Mucosa of gallbladder (tissue), 1 donor: Measurements from ENCODE around the gene AP4S1. TPM values are rescaled to one million over a fixed set of nuclear protein-coding genes. Genes with fewer than 3 reads are reported as not detected.
"Not testable (repeated sequence)": the region's sequence is repeated elsewhere in the genome, so short reads cannot be mapped to it uniquely, and the experiment has no call there.

ENCODE experiments used
- DNase-seq: peaks from one replicate; pipeline ENCODE4 v3.0.0-alpha.2; 2020; ENCODE audit warnings: low spot score
- total RNA-seq: library from RNA; stranded (reverse); gene quantifications from one replicate; pipeline ENCODE4 v1.2.1, GENCODE V29; 2021
- donor health status: DM: no; HTN: no; CAD: no.

Gene AP4S1
- total RNA-seq, 1 donor from 2014 or later, result 7.5 TPM

DNA sequence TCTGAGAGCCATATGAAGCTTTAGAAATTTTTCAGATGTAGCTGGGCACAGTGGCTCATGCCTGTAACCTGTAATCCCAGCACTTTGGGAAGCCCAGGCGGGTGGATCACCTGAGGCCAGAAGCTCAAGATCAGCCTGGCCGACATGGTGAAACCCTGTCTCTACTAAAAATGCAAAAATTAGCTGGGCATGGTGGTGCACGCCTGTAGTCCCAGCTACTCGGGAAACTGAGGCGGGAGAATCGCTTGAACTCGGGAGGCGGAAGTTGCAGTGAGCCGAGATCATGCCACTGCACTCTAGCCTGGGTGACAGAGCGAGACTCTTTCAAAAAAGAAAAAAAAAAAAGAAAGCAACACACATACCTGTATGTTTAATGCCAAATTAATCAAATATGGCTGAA is 17.4 kb downstream of the AP4S1 start:
- not testable (repeated sequence) for DNase-seq

DNA sequence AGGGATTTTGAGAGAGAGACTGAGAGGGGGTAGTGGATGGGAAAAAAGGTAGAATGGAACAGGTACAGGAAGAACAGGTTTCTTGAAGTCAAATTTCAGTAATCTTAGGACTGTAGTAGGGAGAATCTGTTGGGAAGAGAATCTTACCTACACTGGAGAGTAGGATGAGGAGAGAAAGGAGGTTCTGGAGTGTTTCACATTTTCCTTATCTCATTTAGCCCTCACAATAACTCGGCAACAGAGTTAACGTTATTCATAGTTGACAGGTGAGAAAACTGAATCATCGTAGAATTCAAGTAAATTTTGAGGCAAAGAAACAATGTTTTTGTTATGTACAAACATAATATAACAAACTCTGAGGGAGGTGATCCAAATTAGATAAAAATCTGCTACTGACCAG is 17.9 kb downstream of the AP4S1 start:
- DNase-seq, result no peak

GRCh38 chr14:31045501-31046080 is 20.1 kb downstream of the AP4S1 start:
- DNase-seq, result no peak

- no peak for DNase-seq
Measured at GRCh38 chr14:31047503-31047902, 22.1 kb downstream of the AP4S1 start.

- no peak for DNase-seq
Measured at GRCh38 chr14:31051023-31051422, 25.6 kb downstream of the AP4S1 start.

GRCh38 chr14:31051511-31051910 is 26.1 kb downstream of the AP4S1 start:
- DNase-seq, result no peak

DNA sequence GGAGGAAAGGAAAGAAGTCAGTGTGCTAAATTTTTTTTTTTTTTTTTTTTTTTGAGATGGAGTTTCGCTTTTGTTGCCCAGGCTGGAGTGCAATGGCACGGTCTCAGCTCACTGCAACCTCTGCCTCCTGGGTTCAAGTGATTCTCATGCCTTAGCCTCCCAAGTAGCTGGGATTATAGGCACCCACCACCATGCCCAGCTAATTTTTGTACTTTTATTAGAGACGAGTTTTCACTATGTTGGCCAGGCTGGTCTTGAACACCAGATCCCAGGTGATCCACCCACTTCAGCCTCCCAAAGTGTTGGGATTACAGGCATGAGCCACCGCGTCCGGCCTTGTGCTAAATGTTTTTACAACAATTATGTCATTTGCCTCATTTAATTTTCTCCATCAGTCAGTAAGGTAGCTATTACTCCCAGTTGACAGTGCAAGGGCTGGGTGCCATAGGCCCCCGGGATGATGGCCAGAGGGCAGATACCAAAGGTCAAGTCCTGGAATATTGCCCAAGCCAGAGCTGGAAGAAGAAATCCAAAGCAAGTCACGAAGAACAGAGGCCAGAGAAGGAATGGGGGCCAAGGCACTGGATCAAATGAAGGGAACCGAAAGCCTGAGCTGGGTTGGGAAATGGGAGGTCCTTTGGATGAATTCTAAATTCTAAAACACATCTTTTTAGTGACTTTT is 27.6 kb downstream of the AP4S1 start:
- peak; percentile 26 for DNase-seq

- no peak for DNase-seq
Measured at GRCh38 chr14:31057035-31057434, 31.6 kb downstream of the AP4S1 start.

DNA sequence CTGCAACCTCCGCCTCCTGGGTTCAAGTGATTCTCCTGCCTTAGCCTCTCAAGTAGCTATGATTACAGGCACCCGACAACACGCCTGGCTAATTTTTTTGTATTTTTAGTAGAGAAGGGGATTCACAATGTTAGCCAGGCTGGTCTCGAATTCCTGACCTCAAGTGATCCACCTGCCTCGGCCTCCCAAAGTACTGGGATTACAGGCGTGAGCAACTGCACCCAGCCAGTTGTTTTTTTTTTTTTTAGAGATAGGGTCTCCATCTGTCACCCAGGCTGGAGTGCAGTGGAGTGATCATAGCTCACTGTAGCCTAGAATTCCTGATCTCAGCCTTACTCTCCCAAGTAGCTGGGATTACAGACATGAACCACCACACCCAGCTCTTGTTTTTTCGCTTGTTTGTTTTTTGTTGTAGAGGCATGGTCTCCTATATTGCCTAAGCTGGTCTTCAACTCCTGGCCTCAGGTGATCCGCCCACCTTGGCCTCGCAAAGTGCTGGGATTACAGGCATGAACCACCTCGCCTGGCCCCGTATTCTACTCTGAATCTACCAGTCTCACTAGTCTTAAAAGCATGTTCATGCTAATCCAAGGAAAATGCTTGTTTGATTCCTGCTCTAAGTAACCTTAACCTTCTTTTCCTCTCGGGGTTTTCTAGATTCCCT is 32.4 kb downstream of the AP4S1 start:
- no peak for DNase-seq

DNA sequence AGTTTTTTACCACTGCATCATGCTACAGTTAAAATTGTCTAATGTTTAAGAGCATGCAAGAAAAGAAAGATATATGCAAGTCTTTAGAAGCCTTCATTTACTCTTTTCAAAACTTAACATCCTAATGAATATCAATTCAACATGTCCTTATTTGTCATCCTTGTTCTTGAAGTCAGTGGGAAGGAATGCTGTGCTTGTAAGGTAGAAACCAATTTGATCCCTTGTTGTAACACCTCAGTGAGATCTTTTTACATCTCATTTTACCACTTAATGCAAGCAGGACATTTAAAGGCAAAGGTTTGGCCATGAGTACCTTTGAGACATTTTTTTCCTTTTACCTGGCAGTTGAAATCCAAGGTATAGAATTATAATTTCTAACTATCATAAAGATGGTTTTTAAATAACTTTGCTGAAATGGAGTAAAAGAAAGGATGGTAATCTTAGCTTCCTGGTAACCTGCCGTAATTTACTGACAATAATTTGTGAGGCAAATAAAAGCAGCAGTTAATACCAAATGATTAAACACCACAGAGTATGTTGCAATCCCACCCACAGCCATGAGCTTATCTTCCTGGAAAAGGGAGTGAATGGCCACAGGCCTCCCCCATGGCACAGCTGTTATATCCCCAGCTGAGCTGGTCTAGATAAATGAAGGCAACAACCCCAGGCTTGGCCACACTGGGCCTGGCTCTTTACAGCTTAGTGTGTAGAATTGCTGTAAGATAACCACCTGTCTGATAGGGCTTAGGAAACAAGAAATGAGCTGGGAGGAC is 33.9 kb downstream of the AP4S1 start:
- peak; percentile 15 for DNase-seq

DNA sequence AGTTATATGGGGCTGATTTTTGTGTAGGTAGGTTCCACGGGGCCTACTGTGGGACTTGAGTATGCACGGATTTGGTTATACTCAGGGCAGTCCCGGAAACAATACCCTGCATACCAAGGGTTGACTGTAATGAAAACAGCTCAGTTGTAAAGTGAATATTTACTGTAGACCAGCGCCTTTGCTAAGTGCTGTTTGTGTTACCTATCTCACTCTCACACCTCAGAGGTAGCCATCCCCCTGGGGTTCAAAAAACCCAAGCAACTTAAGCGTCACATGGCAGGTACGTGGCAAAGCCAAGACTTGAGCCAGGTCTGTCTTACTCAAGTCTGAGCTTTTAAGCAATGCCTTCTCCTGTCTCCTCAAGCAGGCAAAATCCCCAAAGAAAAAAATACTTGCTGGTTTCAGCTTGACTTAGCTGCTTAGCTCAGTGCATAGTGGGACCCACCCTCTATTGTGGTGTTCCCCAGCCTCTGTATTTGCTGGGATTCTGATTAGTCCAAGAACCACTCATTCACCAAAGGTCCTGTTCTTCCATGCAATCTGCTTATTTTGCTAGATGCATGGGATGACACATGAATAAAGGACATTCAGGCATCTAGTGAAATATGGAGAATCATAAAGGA is 34.9 kb downstream of the AP4S1 start:
- DNase-seq, result no peak

DNA sequence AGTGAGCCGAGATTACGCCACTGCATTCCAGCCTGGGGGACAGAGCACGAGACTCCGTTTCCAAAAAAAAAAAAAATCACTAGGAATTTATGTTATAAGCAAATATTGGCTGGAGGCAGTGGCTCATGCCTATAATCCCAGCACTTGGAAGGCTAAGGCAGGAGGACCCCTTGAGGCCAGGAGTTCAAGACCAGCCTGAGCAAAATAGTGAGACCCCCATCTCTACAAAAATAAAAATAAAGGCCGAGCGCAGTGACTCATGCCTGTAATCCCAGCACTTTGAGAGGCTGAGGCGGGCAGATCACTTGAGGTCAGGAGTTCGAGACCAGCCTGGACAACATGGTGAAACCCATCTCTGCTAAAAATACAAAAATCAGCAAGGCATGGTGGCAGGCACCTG is 37.5 kb downstream of the AP4S1 start:
- not testable (repeated sequence) for DNase-seq

DNA sequence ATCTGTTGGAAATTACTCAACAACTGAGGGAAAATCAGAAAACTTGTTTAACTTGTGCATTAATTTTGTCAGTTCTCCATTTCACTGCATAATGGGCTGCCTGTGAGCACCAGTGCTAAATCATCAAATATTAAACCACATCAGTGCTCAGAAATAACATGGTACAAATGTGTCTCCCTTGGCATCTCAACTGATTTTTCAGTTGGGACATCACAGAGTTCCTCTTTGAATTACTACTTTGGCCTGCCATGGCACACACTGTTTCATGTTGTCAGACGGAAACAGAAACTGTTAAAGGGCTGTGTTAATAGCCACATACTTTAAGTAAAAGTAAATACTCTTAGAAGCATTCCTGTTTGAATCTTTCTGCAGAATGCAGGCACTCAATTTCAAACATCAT is 42.8 kb downstream of the AP4S1 start:
- no peak for DNase-seq

GRCh38 chr14:31069343-31069742 is 43.9 kb downstream of the AP4S1 start:
- DNase-seq, result no peak

DNA sequence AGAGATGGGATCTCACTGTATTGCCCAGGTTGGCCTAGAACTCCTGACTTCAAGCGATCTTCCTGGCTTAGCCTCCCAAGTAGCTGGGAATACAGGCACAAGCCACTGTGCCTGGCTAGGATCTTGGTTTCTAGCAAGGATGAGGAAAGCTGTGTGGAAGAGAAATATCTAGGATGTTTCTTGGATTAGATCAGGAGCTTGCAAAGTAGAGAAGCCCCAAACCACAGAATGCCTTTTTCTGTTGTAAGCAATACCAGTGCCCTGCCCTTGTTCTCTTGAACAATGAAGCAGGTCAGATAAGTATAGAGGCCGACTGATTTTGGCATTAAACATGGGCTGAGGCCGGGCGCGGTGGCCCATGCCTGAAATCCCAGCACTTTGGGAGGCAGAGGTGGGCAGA is 45.0 kb downstream of the AP4S1 start:
- DNase-seq, result no peak

- DNase-seq, result no peak
Measured at GRCh38 chr14:31071151-31071550, 45.7 kb downstream of the AP4S1 start.

- no peak for DNase-seq
Measured at GRCh38 chr14:31075144-31075543, 49.7 kb downstream of the AP4S1 start.

- no peak for DNase-seq
Measured at GRCh38 chr14:31078766-31079165, 53.3 kb downstream of the AP4S1 start.

DNA sequence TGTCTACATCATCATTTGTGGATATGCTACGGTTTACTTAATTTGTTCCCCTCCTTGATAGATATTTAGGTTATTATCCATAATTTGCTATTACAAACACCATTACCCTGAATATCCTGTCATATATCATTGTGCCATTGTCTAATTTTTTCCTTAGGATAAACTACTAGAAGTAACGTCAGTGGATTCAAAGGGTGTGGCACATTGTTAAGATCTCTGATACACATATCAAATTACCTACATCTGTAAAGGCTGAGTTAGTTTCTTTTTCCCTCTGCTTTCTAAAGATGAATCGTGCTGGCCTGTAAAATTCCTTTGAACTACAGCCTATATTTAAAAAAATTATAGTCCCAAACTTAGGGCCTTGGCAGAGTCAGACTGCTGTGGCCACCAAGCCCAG is 54.6 kb downstream of the AP4S1 start:
- DNase-seq, result no peak

DNA sequence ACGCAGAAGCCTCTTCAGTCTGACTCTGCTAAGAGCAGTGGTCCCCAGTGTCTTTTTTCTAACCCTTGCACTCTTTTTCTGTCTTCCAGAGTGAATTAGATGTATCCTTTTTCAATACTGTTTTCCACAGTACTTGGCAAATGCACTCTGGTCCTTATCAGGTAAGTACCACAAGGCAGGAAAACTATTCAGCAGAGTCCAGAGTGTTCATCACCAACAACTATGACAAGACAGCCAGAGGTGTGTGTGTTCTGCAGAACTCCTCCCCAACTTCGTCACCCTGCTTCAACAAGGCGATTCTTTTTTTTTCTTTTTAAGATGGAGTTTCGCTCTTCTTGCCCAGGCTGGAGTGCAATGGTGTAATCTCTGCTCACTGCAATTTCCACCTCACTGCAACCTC is 55.0 kb downstream of the AP4S1 start:
- no peak for DNase-seq

DNA sequence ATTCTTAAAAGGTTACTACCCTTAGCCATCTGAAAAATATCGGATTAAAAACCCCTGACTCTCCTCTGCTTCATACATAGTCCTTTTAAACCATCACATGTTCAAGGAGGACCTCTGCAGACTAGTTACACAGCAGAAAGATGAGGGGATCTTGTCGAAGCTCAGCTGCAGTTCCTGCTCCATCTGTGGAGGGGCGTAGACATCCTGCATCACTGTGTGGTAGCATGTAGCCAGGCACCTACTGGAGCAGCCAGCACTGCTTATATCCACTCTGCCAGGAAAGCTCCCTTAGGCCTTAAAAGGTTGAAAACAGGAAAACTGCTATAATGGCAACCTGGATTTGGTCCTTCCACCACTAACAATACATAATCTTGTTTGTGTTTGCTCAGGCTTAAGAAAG is 58.3 kb downstream of the AP4S1 start:
- DNase-seq, result no peak

DNA sequence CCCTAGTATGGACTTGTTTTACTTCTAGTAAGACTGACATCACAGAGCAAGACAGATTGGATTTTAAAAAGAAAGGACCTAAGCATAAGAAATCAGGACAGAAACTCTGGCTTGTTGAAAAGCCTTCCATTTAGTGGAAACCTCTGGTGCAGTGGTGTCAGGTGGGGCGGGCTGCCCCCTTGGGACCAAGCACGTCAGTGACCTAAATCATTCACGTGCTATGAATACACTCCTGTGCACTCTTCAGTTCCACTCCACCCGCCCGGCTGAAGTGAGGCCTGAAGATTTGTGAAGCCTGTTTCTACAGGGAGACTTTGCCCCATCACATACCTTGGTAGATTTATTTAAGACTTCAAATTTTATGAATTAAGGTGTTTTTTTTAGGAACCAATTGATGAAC is 58.9 kb downstream of the AP4S1 start:
- DNase-seq, result no peak
